Eye (tissue), 1 donor: Measurements from ENCODE around the gene IRAK4.
"Not testable (repeated sequence)": the region's sequence is repeated elsewhere in the genome, so short reads cannot be mapped to it uniquely, and the experiment has no call there.

ENCODE experiments used
- DNase-seq: peaks from one replicate; pipeline ENCODE4 v3.0.0-alpha.2; 2015

IRAK4 gene

GRCh38 chr12:43758728-43759563 is at the start of gene IRAK4, which contains the start of gene PUS7L:
Gene IRAK4, plus strand, starts transcription at chr12:43758951. Its CDS starts 9,161 bp downstream, at chr12:43768112.
Gene PUS7L, minus strand, starts transcription at chr12:43758790. Its CDS starts 3,545 bp downstream, at chr12:43755245.
- DNase-seq, result peak; percentile 99

GRCh38 chr12:43711348-43711747 is 47.4 kb upstream of the IRAK4 start:
- no peak for DNase-seq

- no peak for DNase-seq
These were observed 36.1 kb upstream of the IRAK4 start for GRCh38 chr12:43722621-43723020.

GRCh38 chr12:43723134-43723533 is 35.6 kb upstream of the IRAK4 start:
- DNase-seq, result no peak

GRCh38 chr12:43728117-43728516 is 30.6 kb upstream of the IRAK4 start:
- peak; percentile 27 for DNase-seq

- DNase-seq, result no peak
These were observed 30.1 kb upstream of the IRAK4 start for GRCh38 chr12:43728698-43729097.

GRCh38 chr12:43730283-43730682 is 28.5 kb upstream of the IRAK4 start:
- DNase-seq, result no peak

GRCh38 chr12:43733687-43734086 is 25.1 kb upstream of the IRAK4 start:
- DNase-seq, result no peak

- DNase-seq, result no peak
These were observed 21.8 kb upstream of the IRAK4 start for GRCh38 chr12:43736927-43737440.

GRCh38 chr12:43737646-43738045 is 21.1 kb upstream of the IRAK4 start:
- DNase-seq, result no peak

- no peak for DNase-seq
These were observed 18.1 kb upstream of the IRAK4 start for GRCh38 chr12:43740511-43741100.

- no peak for DNase-seq
These were observed 16.6 kb upstream of the IRAK4 start for GRCh38 chr12:43742106-43742505.

- no peak for DNase-seq
These were observed 13.9 kb upstream of the IRAK4 start for GRCh38 chr12:43744826-43745225.

GRCh38 chr12:43749016-43749415 is 9.7 kb upstream of the IRAK4 start:
- no peak for DNase-seq

- no peak for DNase-seq
These were observed 7.9 kb upstream of the IRAK4 start for GRCh38 chr12:43750814-43751213.

- DNase-seq, result not testable (repeated sequence)
These were observed 7.4 kb upstream of the IRAK4 start for GRCh38 chr12:43751360-43751759.

- DNase-seq, result no peak
These were observed 4.7 kb upstream of the IRAK4 start for GRCh38 chr12:43754015-43754414.

GRCh38 chr12:43758247-43758727 is 464 bp upstream of the IRAK4 start:
- DNase-seq, result no peak

GRCh38 chr12:43760396-43760795 is 1.6 kb downstream of the IRAK4 start:
- DNase-seq, result no peak

GRCh38 chr12:43761500-43761899 is 2.7 kb downstream of the IRAK4 start:
- DNase-seq, result no peak

GRCh38 chr12:43762596-43762995 is 3.8 kb downstream of the IRAK4 start:
- DNase-seq, result no peak

GRCh38 chr12:43763769-43764168 is 5.0 kb downstream of the IRAK4 start:
- DNase-seq, result no peak

- no peak for DNase-seq
These were observed 5.8 kb downstream of the IRAK4 start for GRCh38 chr12:43764528-43764927.

GRCh38 chr12:43766291-43766690 is 7.5 kb downstream of the IRAK4 start:
- no peak for DNase-seq
